HG03565 (cell line): ENCODE data around the gene FA2H.

Experiments
- ATAC-seq: cut with Tn5 transposase; IDR thresholded peaks from one replicate; pipeline ENCODE4 v1.9.1; 2021; ENCODE audit warnings: mild to moderate bottlenecking, moderate library complexity; ENCODE audit not compliant: unreplicated experiment

The FA2H gene

GRCh38 chr16:74745109-74745615 lies 29.5 kb downstream of the FA2H start:
- ATAC-seq, result no peak

GRCh38 chr16:74744566-74744965 lies 30.1 kb downstream of the FA2H start:
- no peak for ATAC-seq

GRCh38 chr16:74743668-74744299 lies 30.8 kb downstream of the FA2H start:
- no peak for ATAC-seq

GRCh38 chr16:74743045-74743667 lies 31.5 kb downstream of the FA2H start:
- ATAC-seq, result no peak

- no peak for ATAC-seq
These were observed 32.6 kb downstream of the FA2H start for GRCh38 chr16:74742051-74742481.

- ATAC-seq, result no peak
These were observed 33.8 kb downstream of the FA2H start for GRCh38 chr16:74740795-74741304.

- no peak for ATAC-seq
These were observed 35.3 kb downstream of the FA2H start for GRCh38 chr16:74739275-74739674.

- ATAC-seq, result no peak
These were observed 35.8 kb downstream of the FA2H start for GRCh38 chr16:74738816-74739215.

GRCh38 chr16:74738113-74738541 lies 36.5 kb downstream of the FA2H start:
- no peak for ATAC-seq

- no peak for ATAC-seq
These were observed 37.1 kb downstream of the FA2H start for GRCh38 chr16:74737521-74737920.

GRCh38 chr16:74736531-74737157 lies 38.0 kb downstream of the FA2H start:
- ATAC-seq, result no peak

GRCh38 chr16:74735554-74735953 lies 39.1 kb downstream of the FA2H start:
- ATAC-seq, result no peak

- ATAC-seq, result no peak
These were observed 39.5 kb downstream of the FA2H start for GRCh38 chr16:74735162-74735452.

GRCh38 chr16:74734361-74735161 lies 40.1 kb downstream of the FA2H start:
- ATAC-seq, result no peak

GRCh38 chr16:74732707-74733350 lies 41.8 kb downstream of the FA2H start:
- no peak for ATAC-seq

GRCh38 chr16:74731853-74732477 lies 42.7 kb downstream of the FA2H start:
- ATAC-seq, result no peak

- ATAC-seq, result no peak
These were observed 44.6 kb downstream of the FA2H start for GRCh38 chr16:74729783-74730683.

GRCh38 chr16:74727903-74728302 lies 46.7 kb downstream of the FA2H start:
- ATAC-seq, result no peak

- ATAC-seq, result no peak
These were observed 47.9 kb downstream of the FA2H start for GRCh38 chr16:74726716-74727115.
